Common myeloid progenitor, CD34-positive (primary cell): ENCODE data around the gene FBXO30.

ENCODE experiments used
- CTCF ChIA-PET: fragments of 350-600 bp; sonication (Branson Sonifier 250); formaldehyde crosslinking; loops from one replicate; lab custom pipeline; 2021; ENCODE audit warnings: antibody characterized with exemption; lab: Charles Lee
- POLR2A ChIA-PET: fragments of 350-600 bp; sonication (Branson Sonifier 250); formaldehyde crosslinking; loops from one replicate; lab custom pipeline; 2021; ENCODE audit warnings: antibody characterized with exemption; lab: Charles Lee
- DNase-seq, 3 donors: peaks; one replicate each; pipeline versions ENCODE4 v3.0.0 to v3.0.0-alpha.2; 2013
- H3K27ac ChIP-seq, 2 experiments: 1 replicate in 1 of 2; 2 replicates in 1 of 2; pipeline ENCODE4 v1.7.0; 2013; ENCODE audit warnings: inconsistent platforms in 2 of 2, low read length in 2 of 2, mild to moderate bottlenecking in 2 of 2, low read depth in 1 of 2, moderate library complexity in 1 of 2; ENCODE audit not compliant: severe bottlenecking in 2 of 2, insufficient read depth in 1 of 2, poor library complexity in 1 of 2
- H3K27me3 ChIP-seq, 5 experiments: replicated peaks in 2 of 5; 1 replicate in 3 of 5; 2 replicates in 2 of 5; pipeline versions ENCODE4 v1.6.1 to v1.7.0; 2013; ENCODE audit warnings: low read length in 4 of 5, mild to moderate bottlenecking in 2 of 5, moderate library complexity in 2 of 5, inconsistent platforms in 1 of 5; ENCODE audit not compliant: insufficient read depth in 5 of 5, control insufficient read depth in 4 of 5
- H3K36me3 ChIP-seq, 4 experiments: 1 replicate in 2 of 4; 2 replicates in 2 of 4; pipeline versions ENCODE4 v1.6.1 to v1.7.0; 2013; ENCODE audit warnings: low read length in 3 of 4, control low read depth in 1 of 4, mild to moderate bottlenecking in 1 of 4; ENCODE audit not compliant: control insufficient read depth in 4 of 4, insufficient read depth in 4 of 4
- H3K4me1 ChIP-seq, 4 experiments: 1 replicate in 3 of 4; 2 replicates in 1 of 4; pipeline versions ENCODE4 v1.6.1 to v1.7.1; 2013; ENCODE audit warnings: low read length in 3 of 4, mild to moderate bottlenecking in 3 of 4, control low read depth in 1 of 4, inconsistent platforms in 1 of 4, moderate library complexity in 1 of 4; ENCODE audit not compliant: control insufficient read depth in 4 of 4, insufficient read depth in 4 of 4; ENCODE audit errors: control extremely low read depth in 1 of 4
- H3K4me3 ChIP-seq, 7 experiments: 1 replicate in 4 of 7; 2 replicates in 3 of 7; pipeline versions ENCODE4 v1.5.1 to v1.7.0; 2013; ENCODE audit warnings: mild to moderate bottlenecking in 7 of 7, low read length in 6 of 7, moderate library complexity in 6 of 7, inconsistent platforms in 2 of 7, low read depth in 2 of 7, control low read depth in 1 of 7; ENCODE audit not compliant: insufficient read depth in 4 of 7, control insufficient read depth in 1 of 7; ENCODE audit errors: extremely low read depth in 1 of 7
- H3K9me3 ChIP-seq, 5 experiments: 1 replicate in 4 of 5; 2 replicates in 1 of 5; pipeline versions ENCODE4 v1.6.1 to v1.7.1; 2013; ENCODE audit warnings: low read length in 4 of 5, mild to moderate bottlenecking in 2 of 5, inconsistent platforms in 1 of 5, low read depth in 1 of 5, moderate library complexity in 1 of 5; ENCODE audit not compliant: control insufficient read depth in 4 of 5, insufficient read depth in 2 of 5; ENCODE audit errors: control extremely low read depth in 1 of 5
- WGBS: methylation state at CpG from one replicate; pipeline ENCODE4 v1.1.5; 2013; ENCODE audit not compliant: insufficient coverage; 5-methylcytosine and 5-hydroxymethylcytosine counted together

FBXO30 gene

DNA sequence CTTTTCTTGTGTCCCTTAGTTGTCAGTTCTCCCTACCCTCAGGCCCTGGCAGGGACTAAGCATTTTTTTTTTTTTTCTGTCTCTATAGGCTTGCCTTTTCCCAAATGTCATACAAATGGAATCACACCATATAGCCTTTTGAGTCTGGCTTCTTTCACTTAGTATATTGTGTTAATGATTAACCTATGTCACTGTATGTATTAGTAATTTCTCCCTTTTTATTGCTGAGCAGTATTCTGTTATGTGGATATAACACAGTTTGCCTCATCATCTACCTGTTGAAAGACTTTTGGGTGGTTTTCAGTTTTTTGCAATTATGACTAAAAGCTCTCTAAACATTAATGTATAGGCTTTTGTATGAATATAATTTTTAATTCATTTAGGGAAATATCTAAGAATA is 16.0 kb upstream of the FBXO30 start:
- CTCF ChIA-PET, result interaction anchor here (1.8 kb wide), 1 partner anchor 16 kb away, joined by 4 read pairs; the partner anchor contains the start of gene FBXO30
- H3K4me3 ChIP-seq, result no peak overlapping the region
- no peak for DNase-seq
- peaks cover 0 to 1% (median 0%) of the 10 kb centered on the region in 5 experiments for H3K9me3 ChIP-seq
- no peaks in the 10 kb centered on the region for H3K4me1 ChIP-seq
- no peaks in the 10 kb centered on the region for H3K36me3 ChIP-seq
- POLR2A ChIA-PET, result no interaction called here
- no peak overlapping the region for H3K27ac ChIP-seq
- no peaks in the 10 kb centered on the region for H3K27me3 ChIP-seq

DNA sequence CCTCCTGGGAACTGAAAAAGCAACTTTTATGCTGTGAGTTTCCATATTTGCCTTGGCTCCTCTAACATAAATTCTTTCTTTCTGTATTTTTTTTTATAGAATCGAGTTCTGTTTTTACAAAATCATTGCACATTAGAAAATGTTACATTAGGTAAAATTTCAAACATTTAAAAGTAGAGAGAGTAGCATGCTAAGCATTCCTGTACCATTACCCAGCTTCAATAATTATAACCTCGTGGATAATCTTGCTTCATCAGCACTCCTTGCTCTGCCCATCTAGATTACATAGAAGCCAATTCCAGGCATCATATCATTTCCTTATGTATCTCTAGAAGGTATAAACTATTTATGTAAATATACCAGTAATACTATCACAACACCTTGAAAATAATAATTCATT is 15.4 kb upstream of the FBXO30 start:
- WGBS, result no CpG with 5 or more reads among the region's 2 CpGs
- Histone ChIP-seq H3K27ac (no peak overlapping the region), H3K27me3 (no peaks in the 10 kb centered on the region), H3K4me3 (no peak overlapping the region), H3K4me1 (no peaks in the 10 kb centered on the region), H3K36me3 (no peaks in the 10 kb centered on the region), H3K9me3 (peaks cover 0 to 1% (median 0%) of the 10 kb centered on the region in 5 experiments)
- ChIA-PET CTCF (interaction anchor here (1.8 kb wide), 1 partner anchor 15 kb away, joined by 4 read pairs; the partner anchor contains the start of gene FBXO30), POLR2A (no interaction called here)
- DNase-seq, result no peak

DNA sequence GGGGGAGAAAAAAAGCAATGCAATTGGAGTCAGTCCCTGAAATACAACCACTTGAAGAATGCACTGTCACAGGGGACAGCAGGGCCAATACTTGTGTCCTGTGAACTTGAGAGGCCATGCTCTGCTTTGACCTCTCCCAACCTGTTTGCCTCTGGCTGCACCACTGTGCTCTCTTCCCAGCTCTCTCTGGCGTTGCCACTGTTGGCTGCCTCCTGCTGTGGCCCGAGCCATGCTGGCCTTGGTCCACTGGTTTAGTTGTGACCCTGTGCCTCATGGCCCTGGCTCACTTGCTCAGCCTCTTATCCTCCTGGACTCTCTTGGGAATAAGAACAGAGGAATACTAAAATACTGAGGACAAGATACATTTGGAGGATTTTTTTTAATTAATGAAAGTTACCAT is 14.5 kb upstream of the FBXO30 start:
- Histone ChIP-seq H3K9me3 (peaks cover 0 to 1% (median 0%) of the 10 kb centered on the region in 5 experiments), H3K27me3 (no peaks in the 10 kb centered on the region), H3K4me3 (no peak overlapping the region), H3K36me3 (no peaks in the 10 kb centered on the region), H3K27ac (no peak overlapping the region), H3K4me1 (no peaks in the 10 kb centered on the region)
- CTCF ChIA-PET, result no interaction called here
- no CpG with 5 or more reads among the region's 2 CpGs for WGBS
- POLR2A ChIA-PET, result no interaction called here
- no peak for DNase-seq

DNA sequence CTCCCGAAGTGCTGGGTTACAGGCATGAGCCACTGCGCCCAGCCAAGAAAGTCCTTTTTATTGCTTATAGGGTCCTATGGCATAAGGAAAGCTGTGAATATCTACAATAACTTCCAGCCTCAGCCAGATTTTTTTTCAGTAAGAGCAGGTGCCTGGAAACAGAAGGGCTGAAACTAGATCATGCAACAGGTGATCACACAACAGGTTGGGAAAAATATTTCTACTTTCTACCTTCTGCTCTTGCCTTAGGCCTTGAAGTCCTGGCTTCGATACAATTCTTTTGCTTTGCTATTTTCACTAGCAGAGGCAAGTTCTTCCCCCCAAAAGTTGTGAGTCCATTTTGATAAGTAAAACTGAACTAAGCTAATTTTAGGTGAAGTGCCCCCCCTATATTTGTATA is 9.7 kb upstream of the FBXO30 start:
- CTCF ChIA-PET, result interaction anchor here (1.7 kb wide), 1 partner anchor 9 kb away, joined by 6 read pairs; the partner anchor contains the start of gene FBXO30
- Histone ChIP-seq H3K4me1 (no peaks in the 10 kb centered on the region), H3K9me3 (peaks cover 0 to 1% (median 0%) of the 10 kb centered on the region in 5 experiments), H3K4me3 (no peak overlapping the region), H3K27me3 (no peaks in the 10 kb centered on the region), H3K36me3 (peaks cover 0 to 2% (median 0%) of the 10 kb centered on the region in 4 experiments), H3K27ac (no peak overlapping the region)
- POLR2A ChIA-PET, result no interaction called here
- 100% methylated on average over 1 of the region's 3 CpGs for WGBS
- DNase-seq, result no peak

DNA sequence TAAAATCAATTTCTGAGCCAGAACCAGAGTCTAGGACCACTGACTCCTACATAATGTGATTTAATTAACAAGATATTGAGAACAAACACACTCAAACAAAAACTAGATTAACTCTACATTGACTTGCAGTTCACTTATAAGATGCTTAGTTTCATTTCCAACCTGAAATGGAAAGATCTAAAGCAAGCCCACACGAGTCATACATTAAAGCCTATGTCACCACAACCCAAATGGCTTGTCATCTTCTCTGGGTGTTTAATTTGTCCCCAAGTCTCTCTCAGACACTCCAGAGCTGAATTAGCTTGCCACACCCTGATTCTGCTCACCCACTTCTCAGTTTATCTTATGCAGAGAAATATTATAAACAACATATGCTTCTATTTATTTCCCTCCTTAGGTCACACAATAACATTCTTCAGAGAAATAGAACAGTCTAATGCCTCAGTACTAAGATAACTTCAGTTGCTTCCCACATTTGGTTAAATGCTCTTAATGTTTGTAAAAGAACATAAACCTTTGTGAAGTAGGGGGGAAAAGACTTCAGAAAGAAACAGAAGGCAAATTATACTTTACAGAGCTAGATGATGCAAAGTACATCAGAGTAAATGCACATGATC is 8.8 kb upstream of the FBXO30 start:
- POLR2A ChIA-PET, result no interaction called here
- Histone ChIP-seq H3K36me3 (peaks cover 0 to 2% (median 0%) of the 10 kb centered on the region in 4 experiments), H3K27ac (no peak overlapping the region), H3K4me1 (no peaks in the 10 kb centered on the region), H3K27me3 (no peaks in the 10 kb centered on the region), H3K4me3 (no peak overlapping the region), H3K9me3 (peaks cover 0 to 1% (median 0%) of the 10 kb centered on the region in 5 experiments)
- no peak for DNase-seq
- 91% methylated on average over 1 of the region's 1 CpG for WGBS
- CTCF ChIA-PET, result interaction anchor here (1.7 kb wide), 1 partner anchor 9 kb away, joined by 6 read pairs; the partner anchor contains the start of gene FBXO30

DNA sequence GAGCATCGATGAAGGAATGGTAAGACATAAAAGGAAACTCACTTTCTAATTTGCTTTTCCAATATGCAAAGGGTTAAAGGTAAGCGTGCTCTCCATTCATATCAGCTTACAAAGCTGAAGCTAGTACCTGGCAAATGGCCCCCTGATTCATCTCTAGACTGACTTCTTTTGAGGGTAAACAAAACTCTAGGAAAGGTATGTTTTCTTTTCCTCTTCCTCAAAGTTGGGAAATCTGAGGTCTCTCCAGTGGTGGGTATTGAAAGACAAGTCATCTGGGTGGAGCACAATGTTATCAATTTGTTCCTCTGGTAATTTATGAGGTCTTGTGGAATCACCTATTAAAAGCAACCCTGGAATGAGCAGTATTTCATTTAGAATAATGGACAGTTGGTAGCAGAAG is 7.9 kb upstream of the FBXO30 start:
- ChIA-PET CTCF (no interaction called here), POLR2A (no interaction called here)
- Histone ChIP-seq H3K27me3 (no peaks in the 10 kb centered on the region), H3K36me3 (peaks cover 0 to 2% (median 0%) of the 10 kb centered on the region in 4 experiments), H3K4me1 (no peaks in the 10 kb centered on the region), H3K9me3 (peaks cover 0 to 1% (median 0%) of the 10 kb centered on the region in 5 experiments), H3K4me3 (no peak overlapping the region), H3K27ac (no peak overlapping the region)
- 100% methylated on average over 1 of the region's 2 CpGs for WGBS
- DNase-seq, result no peak

DNA sequence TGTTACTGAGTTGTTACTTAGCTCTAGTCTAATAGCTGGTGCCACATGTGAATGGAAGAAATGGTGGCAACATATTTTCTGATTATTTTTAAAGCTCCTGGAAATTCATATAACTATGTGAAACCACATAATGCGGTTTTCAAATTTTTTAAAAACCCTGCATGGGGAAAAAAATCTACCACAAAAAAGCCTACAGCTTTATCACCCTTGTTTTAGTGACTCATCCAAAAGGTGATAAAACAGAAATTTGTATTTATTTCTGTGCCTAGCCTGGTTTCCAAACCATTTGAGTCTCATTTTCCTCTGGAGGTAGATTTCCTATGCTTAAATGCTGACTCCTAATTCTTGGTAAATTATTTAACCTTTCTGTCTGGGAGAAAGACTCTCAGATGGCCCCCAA is 5.4 kb upstream of the FBXO30 start:
- Histone ChIP-seq H3K4me1 (peaks cover 4 to 15% (median 9%) of the 10 kb centered on the region in 4 experiments), H3K27ac (no peak overlapping the region), H3K4me3 (no peak overlapping the region), H3K9me3 (no peaks in the 10 kb centered on the region), H3K27me3 (no peaks in the 10 kb centered on the region), H3K36me3 (peaks cover 0 to 2% (median 0%) of the 10 kb centered on the region in 4 experiments)
- ChIA-PET POLR2A (no interaction called here), CTCF (interaction anchor here (0.6 kb wide), 1 partner anchor 1275 kb away, joined by 4 read pairs; no protein-coding TSS in a partner anchor)
- DNase-seq, result no peak
- 100% methylated on average over 1 of the region's 1 CpG for WGBS
